GM12891 (cell line): ENCODE results near the gene HAUS5.

ENCODE experiments used
- POLR2A ChIP-seq: IDR thresholded peaks from 2 replicates; pipeline ENCODE4 v1.6.1; 2011; ENCODE audit warnings: low read depth, low read length, control low read depth
- POLR2AphosphoS5 ChIP-seq: IDR thresholded peaks from 2 replicates; pipeline ENCODE4 v1.6.1; 2011; ENCODE audit warnings: low read depth, low read length, control low read depth
- POU2F2 ChIP-seq: IDR thresholded peaks from 2 replicates; pipeline ENCODE4 v1.6.1; 2011; ENCODE audit warnings: low read depth, mild to moderate bottlenecking, control low read depth, low read length, moderate library complexity

DNA sequence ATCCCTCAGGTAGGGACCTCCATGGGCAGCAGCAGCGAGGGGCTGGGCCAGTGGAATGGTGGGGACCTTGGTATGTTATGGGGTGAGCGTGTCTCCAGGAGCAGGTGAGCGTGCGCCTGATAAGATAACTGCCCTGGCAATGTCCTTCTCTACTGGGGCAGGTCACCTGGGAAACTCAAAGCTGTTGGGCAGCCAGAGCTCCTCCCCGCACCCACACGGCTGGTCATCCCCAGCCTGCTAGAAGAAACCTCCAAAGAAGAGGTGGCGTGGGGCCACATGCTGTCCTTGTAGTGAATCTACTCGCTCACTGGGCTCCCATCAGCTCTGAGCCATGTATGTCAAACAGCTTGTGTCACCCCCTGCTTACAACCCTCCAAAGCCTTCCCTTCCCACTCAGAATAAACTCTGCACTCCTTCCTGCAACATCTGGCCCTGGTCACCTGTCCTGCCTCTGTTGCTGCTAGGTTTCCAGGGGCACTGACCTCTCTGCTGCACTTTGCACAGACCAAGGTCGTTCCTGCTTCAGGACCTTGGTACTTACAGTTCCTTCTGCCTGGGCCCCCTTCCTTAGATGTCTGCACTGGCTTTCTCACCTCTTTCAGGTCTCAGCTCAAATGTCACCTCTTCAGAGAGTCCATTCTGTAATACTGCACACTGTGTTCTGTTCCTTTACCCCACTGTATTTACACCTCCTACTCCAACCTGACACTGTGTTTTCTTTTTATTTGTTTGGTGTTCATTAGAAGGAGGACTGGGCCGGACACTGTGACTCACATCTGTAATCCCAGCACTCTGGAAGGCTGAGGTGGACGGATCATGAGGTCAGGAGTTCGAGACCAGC lies 47.3 kb upstream of the HAUS5 start:
- no peak for TF ChIP-seq POLR2A
- TF ChIP-seq POLR2AphosphoS5 = no peak
- no peak for TF ChIP-seq POU2F2
